GM21619 (cell line): ENCODE measurements around the gene C1QL4.
"Not testable (repeated sequence)": the region's sequence is repeated elsewhere in the genome, so short reads cannot be mapped to it uniquely, and the experiment has no call there.

Experiments
- ATAC-seq: cut with Tn5 transposase; IDR thresholded peaks from one replicate; pipeline ENCODE4 v1.9.1; 2021; ENCODE audit not compliant: unreplicated experiment

Gene C1QL4

GRCh38 chr12:49334681-49335080 lies 2.3 kb downstream of the C1QL4 start:
- ATAC-seq = no peak

GRCh38 chr12:49334226-49334625 lies 2.8 kb downstream of the C1QL4 start:
- no peak for ATAC-seq

DNA sequence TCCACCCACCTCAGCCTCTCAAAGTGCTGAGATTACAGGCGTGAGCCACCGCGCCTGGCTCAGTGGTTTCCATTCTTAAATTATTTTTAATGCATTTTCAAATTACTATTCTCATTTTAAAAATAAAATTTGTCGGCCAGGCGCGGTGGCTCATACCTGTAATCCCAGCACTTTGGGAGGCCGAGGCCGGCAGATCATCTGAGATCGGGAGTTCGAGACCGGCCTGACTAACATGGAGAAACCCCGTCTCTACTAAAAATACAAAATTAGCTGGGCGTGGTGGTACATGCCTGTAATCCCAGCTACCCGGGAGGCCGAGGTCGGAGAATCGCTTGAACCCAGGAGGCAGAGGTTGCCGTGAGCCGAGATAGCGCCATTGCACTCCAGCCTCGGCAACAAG lies 3.2 kb downstream of the C1QL4 start:
- not testable (repeated sequence) for ATAC-seq

- no peak for ATAC-seq
Observed at GRCh38 chr12:49332891-49333371, 4.1 kb downstream of the C1QL4 start.

- ATAC-seq = no peak
Observed at GRCh38 chr12:49332441-49332861, 4.5 kb downstream of the C1QL4 start.

- no peak for ATAC-seq
Observed at GRCh38 chr12:49331380-49332222, 5.4 kb downstream of the C1QL4 start.

DNA sequence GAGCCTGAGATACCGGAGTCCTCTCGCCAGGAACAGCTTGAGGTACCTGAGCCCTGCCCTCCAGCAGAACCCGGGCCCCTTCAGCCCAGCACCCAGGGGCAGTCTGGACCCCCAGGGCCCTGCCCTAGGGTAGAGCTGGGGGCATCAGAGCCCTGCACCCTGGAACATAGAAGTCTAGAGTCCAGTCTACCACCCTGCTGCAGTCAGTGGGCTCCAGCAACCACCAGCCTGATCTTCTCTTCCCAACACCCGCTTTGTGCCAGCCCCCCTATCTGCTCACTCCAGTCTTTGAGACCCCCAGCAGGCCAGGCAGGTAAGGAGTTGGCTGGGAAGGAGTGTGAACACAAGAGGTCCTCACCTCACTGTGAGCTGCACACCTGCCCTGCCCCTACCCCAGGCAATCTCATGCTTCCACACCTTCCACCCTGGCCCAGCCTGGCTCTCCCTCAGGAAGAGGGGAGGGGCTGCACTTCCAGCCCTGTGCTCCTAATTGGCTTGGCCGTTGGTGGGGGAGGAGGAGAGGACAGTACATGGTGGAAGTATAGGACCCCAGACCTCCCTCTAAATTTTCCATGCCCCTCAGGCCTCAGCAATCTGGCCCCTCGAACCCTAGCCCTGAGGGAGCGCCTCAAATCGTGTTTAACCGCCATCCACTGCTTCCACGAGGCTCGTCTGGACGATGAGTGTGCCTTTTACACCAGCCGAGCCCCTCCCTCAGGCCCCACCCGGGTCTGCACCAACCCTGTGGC lies 6.2 kb downstream of the C1QL4 start:
- ATAC-seq = no peak

- no peak for ATAC-seq
Observed at GRCh38 chr12:49330032-49330619, 6.9 kb downstream of the C1QL4 start.

- no peak for ATAC-seq
Observed at GRCh38 chr12:49328816-49329215, 8.2 kb downstream of the C1QL4 start.

DNA sequence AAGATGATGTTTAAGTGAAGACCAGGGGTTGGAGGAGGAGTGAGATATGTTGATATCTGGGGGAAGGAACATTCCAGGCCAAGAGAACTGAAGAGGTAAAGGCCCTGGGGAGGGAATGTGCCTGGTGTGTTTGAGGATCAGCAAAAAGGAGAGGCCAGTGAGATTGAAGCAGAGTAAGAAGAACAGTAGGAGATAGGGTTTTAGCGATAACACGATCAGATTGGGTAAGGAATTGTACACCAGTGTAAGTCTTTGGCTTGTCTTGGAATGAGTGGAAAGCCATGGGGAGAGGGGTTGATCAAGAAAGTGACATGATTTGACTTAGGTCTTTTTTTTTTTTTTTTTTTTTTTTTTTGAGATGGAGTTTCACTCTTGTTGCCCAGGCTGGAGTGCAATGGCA lies 9.1 kb downstream of the C1QL4 start:
- no peak for ATAC-seq

DNA sequence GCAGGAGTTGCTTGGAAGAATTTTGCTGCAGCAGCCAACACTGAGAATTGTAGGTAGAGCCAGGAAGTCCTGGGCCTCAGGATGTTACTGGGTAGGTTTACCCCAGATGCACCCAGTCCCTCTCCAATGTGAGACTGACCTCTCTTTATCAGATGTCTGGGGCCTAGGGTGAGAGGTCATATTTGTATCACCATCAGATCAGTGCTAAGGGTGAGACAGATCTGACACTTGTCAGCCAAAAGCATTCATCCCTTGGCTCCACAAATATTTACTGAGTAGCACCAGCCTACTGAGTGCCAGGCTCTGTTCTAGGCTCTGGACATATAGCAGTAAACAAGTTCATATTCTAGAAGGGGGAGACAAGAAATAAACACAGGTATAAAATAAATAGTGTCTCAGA lies 9.6 kb downstream of the C1QL4 start:
- no peak for ATAC-seq

DNA sequence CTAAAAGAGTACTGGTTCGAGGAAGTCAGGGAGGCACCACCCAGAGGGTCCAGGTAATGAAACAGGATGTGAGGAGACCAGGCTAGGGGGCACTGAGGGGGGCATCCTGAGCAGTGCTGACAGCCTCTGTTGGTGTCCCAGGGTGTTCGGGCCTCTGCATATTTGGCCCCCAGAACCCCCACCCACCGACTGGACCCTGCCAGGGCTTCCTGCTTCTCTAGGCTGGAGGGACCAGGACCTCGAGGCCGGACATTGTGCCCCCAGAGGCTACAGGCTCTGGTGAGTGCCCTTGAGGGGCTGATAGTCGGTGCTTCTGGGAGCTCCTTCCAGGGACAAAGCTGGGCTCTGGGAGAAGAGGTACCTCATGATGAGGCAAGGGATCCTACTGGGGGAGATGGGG lies 11.4 kb downstream of the C1QL4 start:
- no peak for ATAC-seq

GRCh38 chr12:49323524-49324097 lies 13.4 kb downstream of the C1QL4 start:
- ATAC-seq = no peak

DNA sequence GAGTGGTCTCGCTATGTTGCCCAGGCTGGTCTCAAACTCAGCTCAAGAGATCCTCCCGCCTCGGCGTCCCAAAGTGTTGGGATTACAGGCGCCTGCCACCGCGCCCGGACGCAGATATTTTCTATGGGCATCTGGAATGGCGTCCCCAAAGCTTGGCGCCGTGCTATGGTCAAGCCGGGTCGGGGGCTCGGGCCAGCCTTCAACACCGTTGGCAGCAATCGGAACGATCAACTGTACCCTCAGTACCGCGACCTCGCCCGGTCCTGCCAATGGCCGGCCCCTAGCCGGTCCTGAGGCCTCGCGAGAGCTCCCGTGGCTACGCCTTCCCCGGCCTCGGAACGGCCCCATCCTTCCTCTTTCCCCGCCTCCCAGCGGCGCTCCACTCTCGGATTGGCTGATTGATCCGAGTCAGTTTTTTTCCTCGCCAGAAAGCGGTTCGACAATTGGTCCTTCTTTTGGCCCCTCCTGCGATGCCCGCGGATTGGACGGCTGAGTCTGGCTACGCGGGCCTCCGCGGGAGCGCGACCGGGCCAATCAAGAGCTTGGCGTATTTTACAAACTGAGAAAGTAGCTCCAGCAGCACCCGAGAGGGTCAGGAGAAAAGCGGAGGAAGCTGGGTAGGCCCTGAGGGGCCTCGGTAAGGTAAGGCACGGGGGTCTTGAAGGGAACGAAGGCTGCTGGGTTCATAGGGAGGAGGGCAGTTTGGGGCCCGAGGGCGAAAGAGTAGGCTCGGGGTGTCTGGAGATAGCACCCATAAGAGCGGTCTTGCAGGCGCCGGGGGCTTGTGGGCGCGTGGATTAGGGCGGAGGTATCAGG lies 14.1 kb downstream of the C1QL4 start, which contains the start of gene TROAP:
Gene TROAP (plus strand): TSS at position 548 of the 816 bp plus-strand sequence. CDS start 354 bp downstream, outside the sequence.
- peak; percentile 94 for ATAC-seq

DNA sequence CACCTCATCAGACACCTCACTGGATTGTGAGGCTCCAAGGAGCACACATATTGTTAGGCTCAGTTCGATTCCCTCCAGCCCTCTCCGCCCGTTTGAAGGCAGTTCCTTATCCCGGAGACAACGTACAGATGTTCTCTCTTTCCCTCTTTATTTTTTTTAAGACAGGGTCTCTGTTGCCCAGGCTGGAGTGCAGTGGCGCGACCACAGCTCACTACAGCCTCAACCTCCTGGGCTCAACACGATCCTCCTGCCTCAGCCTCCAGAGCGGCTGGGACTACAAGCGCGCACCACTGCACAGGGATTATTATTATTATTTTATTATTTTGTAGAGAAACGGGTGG lies 14.7 kb downstream of the C1QL4 start:
- no peak for ATAC-seq

DNA sequence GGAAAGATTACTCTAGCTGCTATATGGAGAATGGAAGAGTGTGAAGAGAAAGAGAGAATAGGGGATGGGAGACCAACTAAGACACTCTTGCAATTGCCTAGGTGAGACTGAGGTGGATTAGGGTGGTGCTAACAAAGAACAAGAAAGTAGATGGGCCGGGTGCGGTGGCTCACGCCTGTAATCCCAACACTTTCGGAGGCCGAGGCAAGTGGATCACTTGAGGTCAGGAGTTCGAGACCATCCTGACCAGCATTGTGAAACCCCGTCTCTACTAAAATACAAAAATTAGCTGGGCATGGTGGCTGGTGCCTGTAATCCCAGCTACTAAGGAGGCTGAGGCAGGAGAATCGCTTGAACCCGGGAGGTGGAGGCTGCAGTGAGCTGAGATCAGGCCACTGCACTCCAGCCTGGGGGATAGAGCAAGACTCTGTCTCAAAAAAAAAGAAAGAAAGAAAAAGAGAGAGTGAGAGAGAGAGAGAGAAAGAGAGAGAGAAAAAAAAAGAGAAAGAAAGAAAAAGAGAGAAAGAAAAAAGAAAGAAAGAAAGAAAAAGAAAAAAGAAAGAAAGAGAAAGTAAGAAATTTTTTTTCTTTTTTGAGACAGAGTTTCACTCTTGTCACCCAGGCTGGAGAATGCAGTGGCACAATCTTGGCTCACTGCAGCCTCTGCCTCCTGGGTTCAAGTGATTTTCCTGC lies 16.4 kb downstream of the C1QL4 start:
- ATAC-seq = not testable (repeated sequence)

DNA sequence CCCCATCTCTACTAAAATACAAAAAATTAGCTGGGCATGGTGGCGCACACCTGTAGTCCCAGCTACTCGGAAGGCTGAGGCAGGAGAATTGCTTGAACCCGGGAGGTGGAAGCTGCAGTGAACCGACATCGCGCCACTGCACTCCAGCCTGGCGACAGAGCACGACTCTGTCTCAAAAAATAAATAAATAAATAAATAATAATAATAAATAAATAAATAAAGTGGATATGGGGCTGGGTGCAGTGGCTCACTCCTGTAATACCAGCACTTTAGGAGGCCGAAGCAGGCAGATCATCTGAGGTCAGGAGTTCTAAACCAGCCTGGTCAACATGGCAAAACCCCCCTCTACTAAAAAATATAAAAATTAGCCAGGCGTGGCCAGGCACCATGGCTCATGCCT lies 19.9 kb downstream of the C1QL4 start:
- not testable (repeated sequence) for ATAC-seq

GRCh38 chr12:49314811-49315210 lies 22.2 kb downstream of the C1QL4 start:
- no peak for ATAC-seq

GRCh38 chr12:49310451-49311000 lies 26.5 kb downstream of the C1QL4 start:
- ATAC-seq = not testable (repeated sequence)

- ATAC-seq = no peak
Observed at GRCh38 chr12:49309386-49309785, 27.6 kb downstream of the C1QL4 start.
